SK-N-DZ (cell line): ENCODE data around the gene PVALEF.
A peak's percentile ranks its signal among the peaks of the same experiment; 100 is the strongest.

Experiments used
- DNase-seq: peaks from one replicate; pipeline ENCODE4 v3.0.0-alpha.2; 2015; ENCODE audit warnings: low spot score

The PVALEF gene

GRCh38 chr17:81196505-81197408 is 31.4 kb downstream of the PVALEF start:
- no peak for DNase-seq

GRCh38 chr17:81197409-81197795 is 32.1 kb downstream of the PVALEF start:
- no peak for DNase-seq

GRCh38 chr17:81197831-81198490 is 32.7 kb downstream of the PVALEF start:
- no peak for DNase-seq

- no peak for DNase-seq
These were observed 33.6 kb downstream of the PVALEF start for GRCh38 chr17:81198826-81199481.

GRCh38 chr17:81199482-81199830 is 34.1 kb downstream of the PVALEF start:
- DNase-seq, result no peak

- no peak for DNase-seq
These were observed 34.9 kb downstream of the PVALEF start for GRCh38 chr17:81200201-81200600.

- peak; percentile 62 for DNase-seq
These were observed 35.6 kb downstream of the PVALEF start for GRCh38 chr17:81200695-81201580.

- DNase-seq, result no peak
These were observed 37.0 kb downstream of the PVALEF start for GRCh38 chr17:81202318-81202717.

- DNase-seq, result no peak
These were observed 37.8 kb downstream of the PVALEF start for GRCh38 chr17:81203136-81203535.

- no peak for DNase-seq
These were observed 39.3 kb downstream of the PVALEF start for GRCh38 chr17:81204578-81204977.

- DNase-seq, result no peak
These were observed 40.9 kb downstream of the PVALEF start for GRCh38 chr17:81206166-81206565.

- DNase-seq, result no peak
These were observed 41.4 kb downstream of the PVALEF start for GRCh38 chr17:81206657-81207056.

GRCh38 chr17:81207610-81208581 is 42.6 kb downstream of the PVALEF start:
- no peak for DNase-seq

- no peak for DNase-seq
These were observed 43.3 kb downstream of the PVALEF start for GRCh38 chr17:81208651-81209050.

GRCh38 chr17:81209141-81209540 is 43.8 kb downstream of the PVALEF start:
- no peak for DNase-seq

- DNase-seq, result no peak
These were observed 45.2 kb downstream of the PVALEF start for GRCh38 chr17:81210466-81210865.

- no peak for DNase-seq
These were observed 45.6 kb downstream of the PVALEF start for GRCh38 chr17:81210868-81211267.

- DNase-seq, result no peak
These were observed 47.1 kb downstream of the PVALEF start for GRCh38 chr17:81212365-81212764.

- no peak for DNase-seq
These were observed 48.7 kb downstream of the PVALEF start for GRCh38 chr17:81213978-81214377.

GRCh38 chr17:81217491-81217890 is 52.2 kb downstream of the PVALEF start:
- no peak for DNase-seq
